Testis (tissue), 3 donors: ENCODE data around the gene TFEB. TPM values are rescaled to one million over a fixed set of nuclear protein-coding genes. Genes with fewer than 3 reads are reported as not detected.

Experiments used
- DNase-seq: peaks from one replicate; pipeline ENCODE4 v3.0.0-alpha.2; 2019
- H3K27ac ChIP-seq, 2 donors: fragments of 200-600 bp; sonication (generic); one replicate each; pipeline ENCODE4 v1.5.1; 2019
- H3K27me3 ChIP-seq: fragments of 200-600 bp; sonication (generic); one replicate; pipeline ENCODE4 v1.5.1; 2019
- H3K36me3 ChIP-seq: fragments of 200-600 bp; sonication (generic); one replicate; pipeline ENCODE4 v1.5.1; 2017; ENCODE audit warnings: low read depth; ENCODE audit errors: missing control alignments
- H3K4me1 ChIP-seq: fragments of 200-600 bp; sonication (generic); one replicate; pipeline ENCODE4 v1.5.1; 2019
- H3K4me3 ChIP-seq, 2 donors: fragments of 200-600 bp; sonication (generic); one replicate each; pipeline ENCODE4 v1.5.1; 2017 to 2019
- H3K9me3 ChIP-seq: fragments of 200-600 bp; sonication (generic); one replicate; pipeline ENCODE4 v1.5.1; 2017
- CTCF ChIP-seq, 3 experiments: fragments of 450-650 bp in 2 of 3; fragments of 200-600 bp in 1 of 3; sonication (generic) in 1 of 3; IDR thresholded peaks; one replicate each; pipeline ENCODE4 v1.5.1; 2016 to 2019; ENCODE audit warnings: antibody characterized with exemption in 3 of 3, mild to moderate bottlenecking in 2 of 3, moderate library complexity in 1 of 3
- POLR2A ChIP-seq: fragments of 450-650 bp; IDR thresholded peaks from one replicate; pipeline ENCODE4 v1.6.1; 2017; ENCODE audit warnings: antibody characterized with exemption, mild to moderate bottlenecking, moderate library complexity
- WGBS, 2 donors: methylation state at CpG; one replicate each; pipeline ENCODE4 v1.1.5; 2018; 5-methylcytosine and 5-hydroxymethylcytosine counted together
- intact Hi-C: fragments of 100-400 bp; cut with DNase I; formaldehyde crosslinking; loops from one replicate; pipeline ENCODE4 v1.15.1; 2023; ENCODE audit warnings: low total_unique reads
- polyA plus RNA-seq: library from polyadenylated mRNA; stranded (reverse); fragments of 350-450 nt; fragmentation: Illumina TruSeq; extraction: RNeasy Lipid Tissue Mini Kit (QIAGEN cat#74804); gene quantifications from one replicate; pipeline ENCODE4 v1.2.3, GENCODE V29; 2014; ENCODE audit warnings: low read depth, low replicate concordance; ENCODE audit not compliant: insufficient read depth
- total RNA-seq, 2 donors: library from RNA; depleted of rRNA; stranded (reverse); fragments of >200 nt; gene quantifications; one replicate each; pipeline ENCODE4 v1.2.3, GENCODE V29; 2016

Gene TFEB
- total and polyA plus RNA-seq, 3 donors from 2014 or later, result 4.5 to 6.3 (median 5.2) TPM

GRCh38 chr6:41671376-41671775 is 64.0 kb downstream of the TFEB start:
- Histone ChIP-seq H3K36me3 (no peaks in the 10 kb centered on the region), H3K4me1 (no peaks in the 10 kb centered on the region), H3K9me3 (no peaks in the 10 kb centered on the region), H3K27me3 (no peaks in the 10 kb centered on the region), H3K27ac (no peak overlapping the region), H3K4me3 (no peak overlapping the region)
- no peak for DNase-seq
- TF ChIP-seq POLR2A, result no peak
- TF ChIP-seq CTCF (IDR thresholded peaks at IDR 0.05), result no peak
- intact Hi-C loops, result no loop called here
- 64 to 70% methylated on average over 5 of the region's 5 CpGs for whole genome bisulfite sequencing, 2 donors

- TF ChIP-seq CTCF (IDR thresholded peaks at IDR 0.05), result no peak
- no peak for TF ChIP-seq POLR2A
- H3K9me3 ChIP-seq, result no peaks in the 10 kb centered on the region
- DNase-seq, result no peak
- intact Hi-C loops, result no loop called here
- no peaks in the 10 kb centered on the region for H3K4me1 ChIP-seq
- H3K27me3 ChIP-seq, result no peaks in the 10 kb centered on the region
- no peak overlapping the region for H3K4me3 ChIP-seq
- WGBS, 2 donors, result 81 to 87% methylated on average over 9 of the region's 9 CpGs
- H3K36me3 ChIP-seq, result no peaks in the 10 kb centered on the region
- no peak overlapping the region for H3K27ac ChIP-seq
Observed at GRCh38 chr6:41670703-41671360, 64.6 kb downstream of the TFEB start.

GRCh38 chr6:41668968-41669367 is 66.4 kb downstream of the TFEB start:
- H3K36me3 ChIP-seq, result no peaks in the 10 kb centered on the region
- no peaks in the 10 kb centered on the region for H3K9me3 ChIP-seq
- no peak for TF ChIP-seq CTCF (IDR thresholded peaks at IDR 0.05)
- TF ChIP-seq POLR2A, result no peak
- no peak for DNase-seq
- H3K27ac ChIP-seq, result no peak overlapping the region
- H3K4me1 ChIP-seq, result no peaks in the 10 kb centered on the region
- H3K27me3 ChIP-seq, result no peaks in the 10 kb centered on the region
- H3K4me3 ChIP-seq, result no peak overlapping the region
- intact Hi-C loops, result no loop called here
- 94 to 97% methylated on average over 2 of the region's 2 CpGs for WGBS, 2 donors

GRCh38 chr6:41667195-41667594 is 68.2 kb downstream of the TFEB start:
- no peaks in the 10 kb centered on the region for H3K27me3 ChIP-seq
- no peaks in the 10 kb centered on the region for H3K9me3 ChIP-seq
- no peak for TF ChIP-seq CTCF (IDR thresholded peaks at IDR 0.05)
- no peak for TF ChIP-seq POLR2A
- H3K4me3 ChIP-seq, result no peak overlapping the region
- 94 to 100% methylated on average over 1 of the region's 1 CpG for WGBS, 2 donors
- no peak for DNase-seq
- no peaks in the 10 kb centered on the region for H3K36me3 ChIP-seq
- no peaks in the 10 kb centered on the region for H3K4me1 ChIP-seq
- no peak overlapping the region for H3K27ac ChIP-seq
- intact Hi-C loops, result no loop called here

- no peaks in the 10 kb centered on the region for H3K4me1 ChIP-seq
- no peaks in the 10 kb centered on the region for H3K36me3 ChIP-seq
- no peak overlapping the region for H3K27ac ChIP-seq
- intact Hi-C loops, result no loop called here
- DNase-seq, result no peak
- H3K9me3 ChIP-seq, result no peaks in the 10 kb centered on the region
- H3K27me3 ChIP-seq, result no peaks in the 10 kb centered on the region
- H3K4me3 ChIP-seq, result no peak overlapping the region
- WGBS, 2 donors, result 87 to 93% methylated on average over 5 of the region's 5 CpGs
- TF ChIP-seq POLR2A (no peak), CTCF (IDR thresholded peaks at IDR 0.05) (no peak)
Observed at GRCh38 chr6:41664271-41664670, 71.1 kb downstream of the TFEB start.
